Measurements from ENCODE around the gene SLCO2A1.

SLCO2A1 gene

GRCh38 chr3:133884054-133884886 lies 145.5 kb downstream of the SLCO2A1 start:
- no peak for DNase-seq (ENCODE audit: low read depth)

GRCh38 chr3:133883641-133884040 lies 146.1 kb downstream of the SLCO2A1 start:
- DNase-seq (ENCODE audit: low read depth), result no peak

GRCh38 chr3:133882986-133883586 lies 146.6 kb downstream of the SLCO2A1 start:
- DNase-seq (ENCODE audit: low read depth), result no peak

- no peak for DNase-seq (ENCODE audit: low read depth)
Observed at GRCh38 chr3:133881939-133882825, 147.5 kb downstream of the SLCO2A1 start.

- DNase-seq (ENCODE audit: low read depth), result no peak
Observed at GRCh38 chr3:133881492-133881891, 148.2 kb downstream of the SLCO2A1 start.

- no peak for DNase-seq (ENCODE audit: low read depth)
Observed at GRCh38 chr3:133880886-133881455, 148.8 kb downstream of the SLCO2A1 start.

- DNase-seq (ENCODE audit: low read depth), result no peak
Observed at GRCh38 chr3:133880287-133880686, 149.4 kb downstream of the SLCO2A1 start.

- DNase-seq (ENCODE audit: low read depth), result no peak
Observed at GRCh38 chr3:133878518-133878917, 151.2 kb downstream of the SLCO2A1 start.
